CD8-positive, alpha-beta memory T cell (primary cell): Measurements from ENCODE around the gene EHD1. TPM values are rescaled to one million over a fixed set of nuclear protein-coding genes. Genes with fewer than 3 reads are reported as not detected.

ENCODE experiments used
- CTCF ChIA-PET: fragments of 350-600 bp; sonication (Branson Sonifier 250); formaldehyde crosslinking; loops from one replicate; lab custom pipeline; 2021; ENCODE audit warnings: antibody characterized with exemption; lab: Charles Lee
- POLR2A ChIA-PET: fragments of 350-600 bp; sonication (Branson Sonifier 250); formaldehyde crosslinking; loops from one replicate; lab custom pipeline; 2021; ENCODE audit warnings: antibody characterized with exemption; lab: Charles Lee
- DNase-seq, 5 donors: peaks; one replicate each; pipeline versions ENCODE4 v3.0.0 to v3.0.0-alpha.2; 2020 to 2022; ENCODE audit warnings: mixed read lengths in 1 of 5
- H3K27ac ChIP-seq: one replicate; pipeline ENCODE4 v1.7.0; 2013; ENCODE audit warnings: low read depth, mild to moderate bottlenecking, low read length, moderate library complexity
- H3K27me3 ChIP-seq: 2 replicates; pipeline ENCODE4 v1.7.0; 2013; ENCODE audit warnings: low read length, mild to moderate bottlenecking; ENCODE audit not compliant: insufficient read depth, poor library complexity, severe bottlenecking
- H3K36me3 ChIP-seq: 2 replicates; pipeline ENCODE4 v1.7.0; 2013; ENCODE audit warnings: mild to moderate bottlenecking, low read length, moderate library complexity; ENCODE audit not compliant: insufficient read depth
- H3K4me1 ChIP-seq: 2 replicates; pipeline ENCODE4 v1.7.0; 2013; ENCODE audit warnings: mild to moderate bottlenecking, low read length, moderate library complexity; ENCODE audit not compliant: insufficient read depth
- H3K4me3 ChIP-seq: 2 replicates; pipeline ENCODE4 v1.7.0; 2013; ENCODE audit warnings: mild to moderate bottlenecking, low read length
- H3K9me3 ChIP-seq: 2 replicates; pipeline ENCODE4 v1.7.0; 2013; ENCODE audit warnings: mild to moderate bottlenecking, low read length
- H3K27ac Mint-ChIP-seq, 8 donors: one replicate each; pipeline ENCODE4 v1.8.0; 2020 to 2021; ENCODE audit warnings: mixed read lengths in 8 of 8, mild to moderate bottlenecking in 6 of 8, inconsistent platforms in 3 of 8, moderate library complexity in 3 of 8
- H3K27me3 Mint-ChIP-seq, 2 donors: one replicate each; pipeline ENCODE4 v1.8.0; 2020 to 2021; ENCODE audit warnings: mixed read lengths in 2 of 2, mild to moderate bottlenecking in 1 of 2, moderate library complexity in 1 of 2
- H3K36me3 Mint-ChIP-seq, 3 donors: one replicate each; pipeline ENCODE4 v1.8.0; 2020 to 2021; ENCODE audit warnings: mixed read lengths in 3 of 3, inconsistent platforms in 1 of 3, mild to moderate bottlenecking in 1 of 3
- H3K4me1 Mint-ChIP-seq, 3 donors: one replicate each; pipeline ENCODE4 v1.8.0; 2020 to 2021; ENCODE audit warnings: mixed read lengths in 3 of 3, inconsistent platforms in 1 of 3, mild to moderate bottlenecking in 1 of 3
- H3K4me3 Mint-ChIP-seq, 7 donors: one replicate each; pipeline ENCODE4 v1.8.0; 2020 to 2021; ENCODE audit warnings: mixed read lengths in 7 of 7, mild to moderate bottlenecking in 6 of 7, moderate library complexity in 4 of 7, inconsistent platforms in 2 of 7
- H3K9me3 Mint-ChIP-seq, 5 donors: one replicate each; pipeline ENCODE4 v1.8.0; 2020 to 2022; ENCODE audit warnings: mixed read lengths in 5 of 5, mild to moderate bottlenecking in 3 of 5, moderate library complexity in 2 of 5, inconsistent platforms in 1 of 5
- polyA plus RNA-seq: library from polyadenylated mRNA; unstranded; fragments of 300-500 nt; fragmentation: Illumina TruSeq; gene quantifications from one replicate; pipeline ENCODE4 v1.2.3, GENCODE V29; 2021
- total RNA-seq, 2 experiments: library from RNA; stranded (reverse); gene quantifications; one replicate each; pipeline ENCODE4 v1.2.3, GENCODE V29; 2021

EHD1 gene
- total and polyA plus RNA-seq, 3 experiments from 2014 or later = 102 to 258 (median 110) TPM

GRCh38 chr11:64842851-64843685 is 35.4 kb downstream of the EHD1 start:
- Histone ChIP-seq H3K4me3 (no peak overlapping the region), H3K27me3 (no peaks in the 10 kb centered on the region), H3K36me3 (no peaks in the 10 kb centered on the region), H3K27ac (peak overlapping the region; percentile 47), H3K4me1 (peaks cover 28% of the 10 kb centered on the region), H3K9me3 (no peaks in the 10 kb centered on the region)
- peak overlapping the region; percentile 36 to 85 (median 76) for H3K4me3 Mint-ChIP-seq
- no peak for DNase-seq
- no peaks in the 10 kb centered on the region for H3K27me3 Mint-ChIP-seq
- no peaks in the 10 kb centered on the region for H3K9me3 Mint-ChIP-seq
- H3K4me1 Mint-ChIP-seq = peaks cover 20 to 28% (median 22%) of the 10 kb centered on the region in 3 donors
- POLR2A ChIA-PET = interaction anchor here (0.6 to 1.5 kb wide), 3 partner anchors 98 to 542 kb away, joined by 3 to 6 read pairs (median 4); partner anchors contain the start of gene RASGRP2
- peaks cover 0 to 12% (median 0%) of the 10 kb centered on the region in 3 donors for H3K36me3 Mint-ChIP-seq
- CTCF ChIA-PET = interaction anchor here (0.7 to 32.1 kb wide), 4 partner anchors 20 to 58 kb away, joined by 3 to 1256 read pairs (median 160); partner anchors contain the start of genes EHD1 and MEN1
- peak overlapping the region in 3 of 8 donors; percentile 68 to 83 (median 70) for H3K27ac Mint-ChIP-seq

DNA sequence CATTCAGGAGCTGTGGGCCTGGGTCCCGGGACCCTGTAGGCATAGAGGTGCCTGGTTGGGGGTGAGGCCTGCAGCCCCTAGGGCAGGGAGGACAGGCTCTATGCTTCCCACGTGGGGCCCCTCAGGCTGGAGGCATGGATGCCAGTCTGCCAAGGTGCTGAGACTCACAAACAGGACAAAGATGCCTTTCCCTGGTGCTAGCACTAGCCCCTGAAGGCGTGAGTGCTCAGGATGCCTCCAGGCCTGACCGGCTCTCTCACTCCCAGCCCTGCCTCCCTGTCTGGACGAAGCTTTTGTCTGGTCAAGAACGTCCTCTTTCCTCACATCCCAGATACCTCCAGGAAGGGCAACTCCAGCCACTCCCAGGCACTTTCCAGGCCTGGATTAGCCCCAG is 36.1 kb downstream of the EHD1 start:
- Histone ChIP-seq H3K4me3 (no peak overlapping the region), H3K27ac (peak overlapping the region; percentile 47), H3K27me3 (no peaks in the 10 kb centered on the region), H3K36me3 (no peaks in the 10 kb centered on the region), H3K9me3 (no peaks in the 10 kb centered on the region), H3K4me1 (peaks cover 21% of the 10 kb centered on the region)
- CTCF ChIA-PET = interaction anchor here (1.4 to 32.1 kb wide), 3 partner anchors 21 to 44 kb away, joined by 3 to 1256 read pairs (median 318); partner anchors contain the start of genes EHD1 and MEN1
- Mint-ChIP-seq H3K4me1 (peaks cover 17 to 23% (median 18%) of the 10 kb centered on the region in 3 donors), H3K36me3 (peaks cover 0 to 13% (median 0%) of the 10 kb centered on the region in 3 donors), H3K27me3 (no peaks in the 10 kb centered on the region), H3K9me3 (no peaks in the 10 kb centered on the region), H3K27ac (no peak overlapping the region), H3K4me3 (peak overlapping the region in 1 of 7 donors; percentile 54)
- DNase-seq = no peak
- POLR2A ChIA-PET = no interaction called here

- Histone ChIP-seq H3K9me3 (no peaks in the 10 kb centered on the region), H3K27ac (peak overlapping the region; percentile 47), H3K36me3 (no peaks in the 10 kb centered on the region), H3K27me3 (no peaks in the 10 kb centered on the region), H3K4me1 (peaks cover 15% of the 10 kb centered on the region), H3K4me3 (no peak overlapping the region)
- ChIA-PET CTCF (interaction anchor here (15.6 to 32.1 kb wide), 2 partner anchors 22 to 44 kb away, joined by 318 to 1256 read pairs; partner anchors contain the start of gene EHD1), POLR2A (no interaction called here)
- H3K9me3 Mint-ChIP-seq = no peaks in the 10 kb centered on the region
- H3K27ac Mint-ChIP-seq = peak overlapping the region in 1 of 8 donors; percentile 81
- H3K4me1 Mint-ChIP-seq = peaks cover 13 to 18% (median 13%) of the 10 kb centered on the region in 3 donors
- peaks cover 0 to 13% (median 0%) of the 10 kb centered on the region in 3 donors for H3K36me3 Mint-ChIP-seq
- DNase-seq = no peak
- no peak overlapping the region for H3K4me3 Mint-ChIP-seq
- no peaks in the 10 kb centered on the region for H3K27me3 Mint-ChIP-seq
These were observed 36.6 kb downstream of the EHD1 start for GRCh38 chr11:64841592-64842365.

DNA sequence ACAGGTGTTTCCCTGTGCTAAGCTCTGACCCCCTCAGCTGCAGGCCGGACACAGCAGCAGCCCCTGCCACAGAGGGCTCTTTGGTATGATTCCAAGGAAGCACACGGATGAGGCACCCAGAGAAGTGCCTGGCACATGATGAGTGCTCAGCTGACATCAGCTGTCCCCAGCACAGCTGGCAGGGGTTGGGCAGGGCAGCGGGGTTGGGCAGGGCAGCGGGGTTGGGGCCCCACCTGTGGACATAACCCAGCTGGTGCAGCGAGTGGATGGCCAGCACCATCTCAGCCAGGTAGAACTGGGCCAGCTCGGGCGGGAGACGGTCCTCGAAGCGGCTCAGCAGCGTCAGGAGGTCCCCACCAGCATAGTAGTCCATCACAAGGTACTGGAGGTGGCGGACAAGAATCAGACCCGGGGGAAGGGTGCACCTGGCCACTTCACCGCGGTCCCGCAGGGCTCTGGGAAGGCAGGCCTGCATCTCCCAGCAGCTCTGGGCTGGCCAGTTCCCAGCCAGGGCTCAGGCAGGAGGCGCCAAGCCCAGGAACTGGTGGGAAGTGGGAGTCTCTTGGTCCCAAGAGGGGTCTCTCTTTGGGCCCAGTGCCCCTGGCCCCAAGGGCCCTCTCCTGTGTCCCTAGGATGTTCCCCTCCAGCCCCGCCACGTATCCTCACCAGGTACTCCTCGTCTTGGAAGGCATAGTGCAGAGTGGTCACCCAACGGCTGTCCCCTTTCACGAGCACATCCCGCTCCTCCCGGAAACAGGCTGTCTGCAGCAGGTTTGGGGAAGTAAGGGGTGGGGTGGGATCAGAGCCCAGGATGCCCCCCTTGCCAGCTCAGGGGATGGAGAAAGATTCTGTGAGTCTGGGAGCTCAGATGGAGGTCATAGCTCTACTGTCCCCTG is 38.3 kb downstream of the EHD1 start:
- ChIA-PET CTCF (interaction anchor here (1.0 to 32.1 kb wide), 3 partner anchors 8 to 174 kb away, joined by 3 to 1256 read pairs (median 4); partner anchors contain the start of genes ARL2 and EHD1), POLR2A (interaction anchor here (1.0 kb wide), 1 partner anchor 74 kb away, joined by 3 read pairs; no protein-coding TSS in a partner anchor)

DNA sequence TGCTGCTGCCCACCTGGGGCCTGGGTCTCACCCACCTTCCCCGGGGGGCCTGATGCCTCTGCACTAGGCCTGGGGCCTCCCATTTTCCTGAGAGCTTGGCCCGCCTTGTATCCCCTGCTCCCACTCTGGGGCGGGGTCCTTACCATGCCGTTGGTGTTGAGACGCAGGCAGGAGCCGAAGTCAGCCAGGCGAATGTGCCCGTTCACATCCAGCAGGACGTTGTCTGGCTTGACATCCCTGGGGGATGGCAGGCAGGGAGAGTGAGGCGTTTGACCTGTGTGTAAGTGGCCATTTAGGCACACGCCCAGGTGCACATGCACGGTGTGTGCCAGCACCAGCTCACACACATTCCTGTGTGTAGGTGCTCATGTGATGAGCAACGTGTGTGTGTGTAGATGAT is 39.1 kb downstream of the EHD1 start:
- ChIA-PET POLR2A (interaction anchor here (1.0 kb wide), 1 partner anchor 74 kb away, joined by 3 read pairs; no protein-coding TSS in a partner anchor), CTCF (interaction anchor here (1.0 to 32.1 kb wide), 3 partner anchors 9 to 175 kb away, joined by 3 to 1256 read pairs (median 4); partner anchors contain the start of genes ARL2 and EHD1)
- DNase-seq = no peak
- Mint-ChIP-seq H3K4me1 (peaks cover 6 to 12% (median 8%) of the 10 kb centered on the region in 3 donors), H3K4me3 (peak overlapping the region in 1 of 7 donors; percentile 40), H3K27me3 (no peaks in the 10 kb centered on the region), H3K27ac (peak overlapping the region in 2 of 8 donors; percentile 29 to 33), H3K36me3 (peaks cover 0 to 15% (median 0%) of the 10 kb centered on the region in 3 donors), H3K9me3 (no peaks in the 10 kb centered on the region)
- no peaks in the 10 kb centered on the region for H3K27me3 ChIP-seq
- H3K27ac ChIP-seq = no peak overlapping the region
- H3K9me3 ChIP-seq = no peaks in the 10 kb centered on the region
- H3K4me3 ChIP-seq = no peak overlapping the region
- no peaks in the 10 kb centered on the region for H3K36me3 ChIP-seq
- peaks cover 10% of the 10 kb centered on the region for H3K4me1 ChIP-seq

More for the DNA sequence above, 38.3 kb downstream of the EHD1 start:
- Histone ChIP-seq H3K4me3 (no peak overlapping the region), H3K36me3 (no peaks in the 10 kb centered on the region), H3K4me1 (peaks cover 12% of the 10 kb centered on the region), H3K27ac (no peak overlapping the region), H3K9me3 (no peaks in the 10 kb centered on the region), H3K27me3 (no peaks in the 10 kb centered on the region)
- Mint-ChIP-seq H3K9me3 (no peaks in the 10 kb centered on the region), H3K4me3 (peak overlapping the region in 1 of 7 donors; percentile 40), H3K27me3 (no peaks in the 10 kb centered on the region), H3K27ac (no peak overlapping the region), H3K4me1 (peaks cover 9 to 14% (median 11%) of the 10 kb centered on the region in 3 donors), H3K36me3 (peaks cover 0 to 13% (median 0%) of the 10 kb centered on the region in 3 donors)
- no peak for DNase-seq

DNA sequence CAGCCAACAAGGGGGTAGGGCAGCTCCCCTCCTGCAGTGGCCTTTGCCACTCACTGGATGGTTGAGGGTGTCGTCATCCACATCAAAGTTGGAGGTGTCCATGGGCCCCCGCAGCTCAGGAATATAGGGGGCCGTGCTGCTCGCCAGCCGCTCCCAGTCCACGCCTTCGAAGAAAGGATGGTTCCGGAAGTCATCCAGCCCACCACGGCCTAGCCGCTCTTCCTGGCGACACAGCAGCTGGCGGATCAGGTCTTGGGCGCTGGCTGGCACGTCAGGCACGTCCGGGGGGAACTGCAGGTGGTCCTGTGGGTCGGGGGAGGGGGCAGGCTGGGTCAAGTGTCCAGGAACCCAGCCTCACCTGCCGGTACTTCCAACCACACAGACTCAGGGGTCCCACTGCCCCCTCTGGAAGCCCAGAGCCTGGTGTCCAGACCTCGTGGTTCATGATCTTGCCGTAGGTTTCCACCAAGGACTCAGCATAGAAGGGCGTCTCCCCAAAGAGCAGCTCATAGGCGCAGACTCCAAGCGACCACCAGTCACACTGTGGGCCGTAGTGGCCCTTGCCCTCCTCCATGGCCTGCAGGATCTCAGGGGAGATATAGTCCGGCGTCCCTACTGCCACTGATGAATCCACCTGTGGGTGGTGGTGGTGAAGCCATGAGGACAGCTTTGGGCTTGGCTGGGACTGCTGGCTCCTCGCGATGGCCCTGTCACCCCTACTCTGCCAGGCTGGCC is 39.7 kb downstream of the EHD1 start:
- Histone ChIP-seq H3K4me3 (no peak overlapping the region), H3K36me3 (no peaks in the 10 kb centered on the region), H3K9me3 (no peaks in the 10 kb centered on the region), H3K27ac (no peak overlapping the region), H3K27me3 (no peaks in the 10 kb centered on the region), H3K4me1 (peaks cover 6% of the 10 kb centered on the region)
- H3K4me3 Mint-ChIP-seq = no peak overlapping the region
- H3K27ac Mint-ChIP-seq = no peak overlapping the region
- peaks cover 0 to 15% (median 0%) of the 10 kb centered on the region in 3 donors for H3K36me3 Mint-ChIP-seq
- peaks cover 2 to 8% (median 6%) of the 10 kb centered on the region in 3 donors for H3K4me1 Mint-ChIP-seq
- H3K27me3 Mint-ChIP-seq = no peaks in the 10 kb centered on the region
- no peak for DNase-seq
- ChIA-PET CTCF (interaction anchor here (0.9 to 32.1 kb wide), 2 partner anchors 8 to 47 kb away, joined by 3 to 1256 read pairs; partner anchors contain the start of gene EHD1), POLR2A (no interaction called here)
- H3K9me3 Mint-ChIP-seq = no peaks in the 10 kb centered on the region
